Stimulated activated CD8-positive, alpha-beta memory T cell treated with anti-CD3 and anti-CD28 coated beads, Interleukin-12 subunit alpha, Interleukin-12 subunit beta, amount 100 ng/mL, for 24 hours (primary cell): ENCODE measurements around the gene NFE2.

Experiments
- DNase-seq: peaks from one replicate; pipeline ENCODE4 v3.0.0-alpha.2; 2020; ENCODE audit errors: extremely low read depth

The NFE2 gene

GRCh38 chr12:54249489-54249888 lies 51.3 kb downstream of the NFE2 start:
- no peak for DNase-seq

GRCh38 chr12:54246011-54246641 lies 54.7 kb downstream of the NFE2 start:
- no peak for DNase-seq
